Neural cell (in vitro differentiated cells): ENCODE measurements around the gene ADAMTSL2. TPM values are rescaled to one million over a fixed set of nuclear protein-coding genes. Genes with fewer than 3 reads are reported as not detected.

Source experiments
- H2AFZ ChIP-seq: fragments of 200-600, 300-800 bp; sonication (generic), shearing (Covaris generic); 2 replicates; pipeline ENCODE4 v1.6.0; 2014; ENCODE audit warnings: low read depth, mild to moderate bottlenecking, antibody characterized with exemption, low read length, moderate library complexity
- H3F3A ChIP-seq: fragments of 200-600 bp; shearing (Covaris generic); 2 replicates; pipeline ENCODE4 v1.6.1; 2016; ENCODE audit warnings: mild to moderate bottlenecking, moderate library complexity, mixed read lengths, antibody characterized with exemption, low read length; ENCODE audit not compliant: insufficient read depth, poor library complexity, severe bottlenecking
- H3K27ac ChIP-seq: fragments of 200-600, 300-800 bp; sonication (generic), shearing (Covaris generic); 2 replicates; pipeline ENCODE4 v1.5.1; 2014; ENCODE audit warnings: mild to moderate bottlenecking, low read length, moderate library complexity
- H3K27me3 ChIP-seq: fragments of 300-800, 200-600 bp; sonication (generic), shearing (Covaris generic); 2 replicates; pipeline ENCODE4 v1.6.0; 2014; ENCODE audit warnings: mild to moderate bottlenecking, low read depth, low read length, moderate library complexity; ENCODE audit not compliant: insufficient read depth
- H3K36me3 ChIP-seq: fragments of 300-800, 200-600 bp; sonication (generic), shearing (Covaris generic); 2 replicates; pipeline ENCODE4 v1.5.1; 2014; ENCODE audit warnings: mild to moderate bottlenecking, antibody characterized with exemption, low read length, moderate library complexity; ENCODE audit not compliant: insufficient read depth
- H3K4me2 ChIP-seq: fragments of 300-800, 200-600 bp; sonication (generic), shearing (Covaris generic); 2 replicates; pipeline ENCODE4 v1.6.0; 2014; ENCODE audit warnings: mild to moderate bottlenecking, low read length
- H3K4me3 ChIP-seq: fragments of 300-800, 200-600 bp; sonication (generic), shearing (Covaris generic); 2 replicates; pipeline ENCODE4 v1.5.1; 2014; ENCODE audit warnings: mild to moderate bottlenecking, low read length, moderate library complexity
- H3K79me2 ChIP-seq: fragments of 200-600 bp; shearing (Covaris generic); replicated peaks from 2 replicates; pipeline ENCODE4 v1.6.0; 2014; ENCODE audit warnings: mild to moderate bottlenecking, low read length, moderate library complexity; ENCODE audit not compliant: insufficient read depth
- H3K9ac ChIP-seq: fragments of 300-800, 200-600 bp; sonication (generic), shearing (Covaris generic); 2 replicates; pipeline ENCODE4 v1.6.1; 2016; ENCODE audit warnings: mild to moderate bottlenecking, low read length, mixed read lengths
- H3K9me2 ChIP-seq: fragments of 200-600 bp; shearing (Covaris generic); 2 replicates; pipeline ENCODE4 v1.6.1; 2016; ENCODE audit warnings: mild to moderate bottlenecking, low read length, mixed read lengths; ENCODE audit not compliant: insufficient read depth
- H3K9me3 ChIP-seq: fragments of 200-600, 300-800 bp; sonication (generic), shearing (Covaris generic); 2 replicates; pipeline ENCODE4 v1.6.1; 2016; ENCODE audit warnings: mild to moderate bottlenecking, mixed run types, low read length, moderate library complexity, mixed read lengths
- H4K20me1 ChIP-seq: fragments of 200-600 bp; shearing (Covaris generic); 2 replicates; pipeline ENCODE4 v1.6.1; 2016; ENCODE audit warnings: mild to moderate bottlenecking, mixed run types; ENCODE audit not compliant: insufficient read depth
- EP300 ChIP-seq: fragments of 450-650 bp; conservative IDR thresholded peaks from 2 replicates; pipeline ENCODE4 v1.6.1; 2014; ENCODE audit warnings: antibody characterized with exemption, mild to moderate bottlenecking, moderate library complexity; ENCODE audit not compliant: poor library complexity, severe bottlenecking
- EZH2 ChIP-seq: fragments of 200-600, 300-800 bp; shearing (Covaris generic), sonication (generic); IDR thresholded peaks from 2 replicates; pipeline ENCODE4 v1.6.1; 2014; ENCODE audit warnings: antibody characterized with exemption, low read length, borderline replicate concordance, mild to moderate bottlenecking; ENCODE audit not compliant: insufficient read depth, poor library complexity, severe bottlenecking
- MXI1 ChIP-seq: fragments of 450-650 bp; conservative IDR thresholded peaks from 2 replicates; pipeline ENCODE4 v1.6.1; 2014; ENCODE audit warnings: antibody characterized with exemption, mild to moderate bottlenecking; ENCODE audit not compliant: poor library complexity, severe bottlenecking
- POLR2AphosphoS5 ChIP-seq: IDR thresholded peaks from 2 replicates; pipeline ENCODE4 v1.6.1; 2012
- RAD21 ChIP-seq: fragments of 450-650 bp; conservative IDR thresholded peaks from 2 replicates; pipeline ENCODE4 v1.6.1; 2014; ENCODE audit warnings: antibody characterized with exemption, mild to moderate bottlenecking, moderate library complexity
- SMC3 ChIP-seq: fragments of 450-650 bp; conservative IDR thresholded peaks from 2 replicates; pipeline ENCODE4 v1.6.1; 2014; ENCODE audit warnings: antibody characterized with exemption, mild to moderate bottlenecking, moderate library complexity; ENCODE audit not compliant: poor library complexity
- TAF1 ChIP-seq: IDR thresholded peaks from 2 replicates; pipeline ENCODE4 v1.6.1; 2012; ENCODE audit warnings: low read depth
- polyA plus RNA-seq: library from polyadenylated mRNA; depleted of rRNA; stranded (reverse); fragments of >200 nt; gene quantifications from 2 replicates; pipeline ENCODE4 v1.2.3, GENCODE V29; 2014
- TF ChIP-seq, protein P1 (sequence below): IDR thresholded peaks from 2 replicates; pipeline ENCODE4 v1.6.1; 2012; ENCODE audit warnings: borderline replicate concordance
- TF ChIP-seq, protein P2 (sequence below): fragments of 450-650 bp; IDR thresholded peaks from 2 replicates; pipeline ENCODE4 v1.5.1; 2014; ENCODE audit warnings: antibody characterized with exemption, mild to moderate bottlenecking, moderate library complexity; ENCODE audit not compliant: poor library complexity, severe bottlenecking

ADAMTSL2 gene
- polyA plus RNA-seq, 1 donor from 2014 or later = 0.85 TPM

GRCh38 chr9:133526721-133527321 is 7.7 kb upstream of the ADAMTSL2 start:
- TF ChIP-seq EP300 (no peak), MXI1 (no peak), SMC3 (no peak), POLR2AphosphoS5 (no peak), RAD21 (no peak), EZH2 (no peak), TAF1 (no peak)
- TF ChIP-seq, protein P1, sequence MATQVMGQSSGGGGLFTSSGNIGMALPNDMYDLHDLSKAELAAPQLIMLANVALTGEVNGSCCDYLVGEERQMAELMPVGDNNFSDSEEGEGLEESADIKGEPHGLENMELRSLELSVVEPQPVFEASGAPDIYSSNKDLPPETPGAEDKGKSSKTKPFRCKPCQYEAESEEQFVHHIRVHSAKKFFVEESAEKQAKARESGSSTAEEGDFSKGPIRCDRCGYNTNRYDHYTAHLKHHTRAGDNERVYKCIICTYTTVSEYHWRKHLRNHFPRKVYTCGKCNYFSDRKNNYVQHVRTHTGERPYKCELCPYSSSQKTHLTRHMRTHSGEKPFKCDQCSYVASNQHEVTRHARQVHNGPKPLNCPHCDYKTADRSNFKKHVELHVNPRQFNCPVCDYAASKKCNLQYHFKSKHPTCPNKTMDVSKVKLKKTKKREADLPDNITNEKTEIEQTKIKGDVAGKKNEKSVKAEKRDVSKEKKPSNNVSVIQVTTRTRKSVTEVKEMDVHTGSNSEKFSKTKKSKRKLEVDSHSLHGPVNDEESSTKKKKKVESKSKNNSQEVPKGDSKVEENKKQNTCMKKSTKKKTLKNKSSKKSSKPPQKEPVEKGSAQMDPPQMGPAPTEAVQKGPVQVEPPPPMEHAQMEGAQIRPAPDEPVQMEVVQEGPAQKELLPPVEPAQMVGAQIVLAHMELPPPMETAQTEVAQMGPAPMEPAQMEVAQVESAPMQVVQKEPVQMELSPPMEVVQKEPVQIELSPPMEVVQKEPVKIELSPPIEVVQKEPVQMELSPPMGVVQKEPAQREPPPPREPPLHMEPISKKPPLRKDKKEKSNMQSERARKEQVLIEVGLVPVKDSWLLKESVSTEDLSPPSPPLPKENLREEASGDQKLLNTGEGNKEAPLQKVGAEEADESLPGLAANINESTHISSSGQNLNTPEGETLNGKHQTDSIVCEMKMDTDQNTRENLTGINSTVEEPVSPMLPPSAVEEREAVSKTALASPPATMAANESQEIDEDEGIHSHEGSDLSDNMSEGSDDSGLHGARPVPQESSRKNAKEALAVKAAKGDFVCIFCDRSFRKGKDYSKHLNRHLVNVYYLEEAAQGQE = no peak
- TF ChIP-seq, protein P2, sequence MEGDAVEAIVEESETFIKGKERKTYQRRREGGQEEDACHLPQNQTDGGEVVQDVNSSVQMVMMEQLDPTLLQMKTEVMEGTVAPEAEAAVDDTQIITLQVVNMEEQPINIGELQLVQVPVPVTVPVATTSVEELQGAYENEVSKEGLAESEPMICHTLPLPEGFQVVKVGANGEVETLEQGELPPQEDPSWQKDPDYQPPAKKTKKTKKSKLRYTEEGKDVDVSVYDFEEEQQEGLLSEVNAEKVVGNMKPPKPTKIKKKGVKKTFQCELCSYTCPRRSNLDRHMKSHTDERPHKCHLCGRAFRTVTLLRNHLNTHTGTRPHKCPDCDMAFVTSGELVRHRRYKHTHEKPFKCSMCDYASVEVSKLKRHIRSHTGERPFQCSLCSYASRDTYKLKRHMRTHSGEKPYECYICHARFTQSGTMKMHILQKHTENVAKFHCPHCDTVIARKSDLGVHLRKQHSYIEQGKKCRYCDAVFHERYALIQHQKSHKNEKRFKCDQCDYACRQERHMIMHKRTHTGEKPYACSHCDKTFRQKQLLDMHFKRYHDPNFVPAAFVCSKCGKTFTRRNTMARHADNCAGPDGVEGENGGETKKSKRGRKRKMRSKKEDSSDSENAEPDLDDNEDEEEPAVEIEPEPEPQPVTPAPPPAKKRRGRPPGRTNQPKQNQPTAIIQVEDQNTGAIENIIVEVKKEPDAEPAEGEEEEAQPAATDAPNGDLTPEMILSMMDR = no peak
- no peaks in the 10 kb centered on the region for H3K9me3 ChIP-seq
- H3K9me2 ChIP-seq = no peaks in the 10 kb centered on the region
- H3K36me3 ChIP-seq = no peaks in the 10 kb centered on the region
- no peaks in the 10 kb centered on the region for H4K20me1 ChIP-seq
- no peak overlapping the region for H3K9ac ChIP-seq
- H3K4me2 ChIP-seq = no peak overlapping the region
- no peak overlapping the region for H3K27ac ChIP-seq
- H3K27me3 ChIP-seq = no peaks in the 10 kb centered on the region
- H2AFZ ChIP-seq = no peak overlapping the region
- no peaks in the 10 kb centered on the region for H3K79me2 ChIP-seq
- H3K4me3 ChIP-seq = no peak overlapping the region
- no peaks in the 10 kb centered on the region for H3F3A ChIP-seq

DNA sequence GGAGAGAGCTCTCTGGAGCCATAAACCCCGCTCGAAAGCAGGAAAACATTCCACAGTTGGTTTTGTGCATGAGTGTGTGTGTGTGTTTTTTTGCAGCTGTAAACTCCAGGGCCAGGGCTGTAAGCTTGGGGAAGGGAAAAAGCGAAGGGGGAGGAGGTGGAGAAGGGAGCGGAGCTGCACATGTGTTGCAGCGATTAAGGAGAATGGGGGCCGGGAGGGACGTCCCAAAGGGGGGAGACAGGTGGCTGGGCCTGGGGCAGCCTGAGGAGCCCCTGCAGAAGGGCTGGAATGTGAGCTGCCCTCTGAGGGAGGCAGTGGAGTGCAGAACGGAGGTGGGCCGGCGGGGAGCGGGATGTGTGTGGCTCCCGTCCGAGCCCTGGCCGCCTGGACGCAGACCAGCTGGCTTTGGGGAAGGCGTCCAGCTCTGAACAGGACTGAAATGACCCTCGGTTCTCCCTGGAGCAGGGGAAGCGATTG is 7.0 kb upstream of the ADAMTSL2 start:
- Histone ChIP-seq H3K36me3 (no peaks in the 10 kb centered on the region), H3K9me3 (no peaks in the 10 kb centered on the region), H3K79me2 (no peaks in the 10 kb centered on the region), H3K4me3 (no peak overlapping the region), H4K20me1 (no peaks in the 10 kb centered on the region), H2AFZ (no peak overlapping the region), H3K27ac (no peak overlapping the region), H3K27me3 (no peaks in the 10 kb centered on the region), H3F3A (no peaks in the 10 kb centered on the region), H3K9ac (no peak overlapping the region), H3K4me2 (no peak overlapping the region), H3K9me2 (no peaks in the 10 kb centered on the region)
- TF ChIP-seq, protein P2 = no peak
- TF ChIP-seq SMC3 = no peak
- TF ChIP-seq, protein P1 = no peak
- no peak for TF ChIP-seq EZH2
- no peak for TF ChIP-seq MXI1
- no peak for TF ChIP-seq TAF1
- no peak for TF ChIP-seq POLR2AphosphoS5
- no peak for TF ChIP-seq RAD21
- no peak for TF ChIP-seq EP300
